ENCODE results near the gene GPR68.
"Not testable (repeated sequence)": the region's sequence is repeated elsewhere in the genome, so short reads cannot be mapped to it uniquely, and the experiment has no call there.

Gene GPR68

DNA sequence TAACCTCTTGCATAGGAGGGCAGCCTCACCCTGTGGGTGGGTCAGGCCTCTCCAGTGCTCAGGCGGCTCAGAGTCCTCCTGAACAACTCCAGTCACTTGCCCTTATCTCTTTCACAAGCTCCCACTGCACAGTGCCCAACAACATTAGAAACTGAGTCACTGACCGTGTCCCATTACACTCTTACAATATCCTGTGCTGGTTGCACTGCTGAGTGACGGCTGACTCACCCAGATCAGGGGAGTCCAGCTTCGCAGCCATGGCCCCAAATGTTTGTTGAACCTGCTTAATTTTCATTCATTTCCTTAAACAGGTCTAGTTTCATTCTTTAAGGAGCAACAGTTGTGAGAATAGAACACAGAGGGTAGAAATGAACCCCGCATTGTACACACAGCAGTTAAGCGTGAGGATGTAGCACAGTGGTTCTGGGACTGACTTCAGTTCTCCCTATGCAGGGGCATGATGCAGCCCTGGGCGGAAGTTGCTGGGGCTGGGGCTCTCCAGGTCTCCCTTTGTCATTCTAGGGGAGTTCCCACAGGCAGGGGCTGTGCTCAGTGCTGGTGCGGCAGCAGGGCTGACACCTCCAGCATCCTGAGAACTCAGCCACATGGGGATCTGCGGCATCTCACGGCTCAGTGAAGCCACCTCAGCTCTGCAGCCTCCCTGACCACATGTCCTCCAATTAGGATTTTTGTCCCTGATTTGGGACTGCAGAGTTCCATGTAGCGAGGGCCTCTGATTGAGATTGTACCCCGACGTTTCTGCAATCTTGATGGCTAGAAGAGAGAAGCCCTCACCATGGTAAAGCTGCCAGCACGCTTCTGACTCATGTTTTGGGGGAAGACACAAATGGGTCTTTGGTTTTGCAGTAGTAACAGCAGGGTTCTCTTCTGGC lies 16.1 kb downstream of the GPR68 start:
- DNase-seq, result peak; percentile 24 to 69 (median 51)

DNA sequence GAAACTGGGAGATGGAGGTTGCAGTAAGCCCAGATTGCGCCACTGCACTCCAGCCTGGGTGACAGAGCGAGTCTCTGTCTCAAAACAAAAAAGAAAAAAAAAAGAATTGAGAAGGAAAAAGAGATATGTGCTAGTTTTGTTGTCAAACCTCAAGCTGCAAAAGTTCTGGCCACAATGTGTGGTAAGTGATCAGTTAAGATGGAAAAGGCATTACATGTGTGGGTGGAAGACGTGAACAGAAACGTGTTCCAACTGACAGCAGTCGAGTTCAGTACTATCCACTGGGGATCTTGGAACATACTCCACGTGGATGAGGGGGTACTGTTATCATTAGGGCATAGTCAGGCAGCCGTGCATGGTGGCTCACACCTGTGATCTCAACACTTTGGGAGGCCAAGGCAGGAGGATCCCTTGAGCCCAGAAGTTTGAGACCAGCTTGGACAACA lies 17.3 kb downstream of the GPR68 start:
- no peak for DNase-seq

DNA sequence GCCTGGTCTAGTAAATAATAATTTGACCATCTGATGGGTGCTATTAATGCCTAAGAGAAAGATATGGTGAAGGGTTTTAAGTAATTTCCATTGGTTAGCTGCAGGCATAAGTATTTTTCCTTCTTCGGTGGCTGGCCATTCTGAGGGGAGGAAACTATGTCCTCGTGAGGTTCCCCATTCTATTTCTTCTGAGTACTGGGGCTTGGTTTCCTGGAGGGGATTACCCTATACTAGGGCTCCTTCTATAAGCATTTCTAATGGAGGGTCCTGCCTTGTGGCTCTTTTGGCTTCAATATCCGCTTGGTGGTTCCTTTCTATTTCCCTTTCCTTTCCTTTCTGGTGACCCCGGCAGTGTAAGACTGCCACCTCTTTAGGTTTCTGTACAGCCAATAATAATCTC lies 18.1 kb downstream of the GPR68 start:
- not testable (repeated sequence) for DNase-seq

DNA sequence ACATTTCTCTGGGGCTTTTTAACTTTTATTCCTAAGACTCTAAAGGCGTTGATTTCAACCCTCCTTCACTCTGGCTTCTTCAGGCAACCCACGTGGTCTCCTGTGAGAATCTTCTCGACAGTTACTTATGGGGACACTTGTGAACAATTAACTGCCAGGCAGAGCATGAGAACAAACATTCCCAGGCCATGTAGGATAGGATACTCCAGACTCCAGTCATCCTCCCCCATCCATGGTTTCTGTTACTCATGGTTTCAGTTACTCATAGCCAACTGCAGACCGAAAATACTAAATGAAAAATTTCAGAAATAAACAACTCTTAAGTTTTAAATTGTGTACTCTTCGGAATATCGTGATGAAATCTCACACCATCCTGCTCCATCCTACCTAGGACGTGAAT lies 19.5 kb downstream of the GPR68 start:
- DNase-seq, result no peak

DNA sequence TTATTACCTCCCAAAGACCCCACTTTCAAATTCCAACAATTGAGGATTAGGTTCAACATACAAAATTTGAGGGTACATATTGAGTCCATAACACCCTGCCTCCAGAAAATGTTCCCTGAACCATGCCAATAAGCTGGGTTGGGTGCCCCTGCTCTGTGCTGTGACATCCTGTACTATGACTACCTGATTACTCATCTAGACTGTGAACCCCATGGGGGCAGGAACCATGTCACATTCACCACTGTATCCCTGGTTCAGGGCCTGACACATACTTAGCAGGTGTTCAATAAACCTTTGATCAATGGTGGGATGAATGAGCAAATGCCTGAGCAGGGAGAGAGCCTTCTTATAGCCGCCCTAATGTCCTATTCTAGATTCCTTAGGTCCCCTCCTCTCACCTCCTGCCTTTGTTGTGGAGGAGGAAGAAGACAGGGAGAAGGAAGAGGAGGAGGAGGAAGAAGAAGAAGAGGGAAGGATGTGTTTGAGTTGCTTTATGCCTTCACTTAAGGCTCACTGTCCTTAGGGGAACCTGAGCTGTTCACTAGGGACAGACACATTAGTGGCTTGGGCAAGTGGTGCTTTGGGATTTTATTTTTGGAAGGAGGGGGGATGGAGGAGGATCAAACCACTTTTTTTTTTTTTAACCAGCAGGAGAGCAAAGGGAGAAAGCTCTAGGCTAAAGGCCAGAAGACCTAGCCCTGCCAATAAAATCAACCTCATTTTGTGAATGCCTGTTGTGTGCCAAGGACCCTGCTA lies 21.3 kb downstream of the GPR68 start:
- no peak for DNase-seq

DNA sequence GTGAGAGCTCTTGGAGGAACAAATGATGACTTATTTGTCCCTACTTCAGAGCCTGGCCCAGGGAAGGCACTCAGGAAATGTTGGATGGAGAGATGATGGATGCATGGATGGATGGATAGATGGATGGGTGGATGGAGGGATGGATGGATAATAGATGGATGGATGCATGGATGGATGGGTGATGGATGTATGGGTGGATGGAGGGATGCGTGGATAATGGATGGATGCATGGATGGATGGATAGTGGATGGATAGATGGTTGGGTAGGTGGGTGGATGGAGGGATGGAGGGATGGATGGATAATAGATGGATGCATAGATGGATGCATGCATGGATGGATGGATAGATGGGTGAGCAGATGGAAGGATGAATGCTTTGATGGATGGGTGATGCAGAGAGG lies 23.2 kb downstream of the GPR68 start:
- no peak for DNase-seq

DNA sequence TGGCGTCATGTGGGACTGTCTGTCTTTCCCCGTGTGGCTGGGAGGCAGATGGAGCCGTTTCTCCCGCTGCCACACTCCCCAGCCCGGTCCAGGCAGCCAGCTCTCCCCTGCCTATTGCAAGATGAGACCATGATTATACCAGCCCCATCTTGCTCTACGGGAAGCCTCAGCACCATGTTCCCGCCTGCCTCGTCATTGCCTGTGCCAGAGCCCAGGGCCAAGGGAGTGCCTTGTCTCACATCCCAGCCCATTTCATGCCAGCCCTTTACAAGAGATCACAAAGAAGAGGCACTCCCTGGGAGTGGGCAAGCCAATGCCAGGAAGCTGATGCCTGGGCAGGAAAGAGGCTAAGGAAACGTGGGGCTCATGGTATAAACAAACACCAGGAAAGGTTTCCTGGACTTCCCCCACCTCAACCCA lies 23.9 kb downstream of the GPR68 start:
- no peak for DNase-seq

DNA sequence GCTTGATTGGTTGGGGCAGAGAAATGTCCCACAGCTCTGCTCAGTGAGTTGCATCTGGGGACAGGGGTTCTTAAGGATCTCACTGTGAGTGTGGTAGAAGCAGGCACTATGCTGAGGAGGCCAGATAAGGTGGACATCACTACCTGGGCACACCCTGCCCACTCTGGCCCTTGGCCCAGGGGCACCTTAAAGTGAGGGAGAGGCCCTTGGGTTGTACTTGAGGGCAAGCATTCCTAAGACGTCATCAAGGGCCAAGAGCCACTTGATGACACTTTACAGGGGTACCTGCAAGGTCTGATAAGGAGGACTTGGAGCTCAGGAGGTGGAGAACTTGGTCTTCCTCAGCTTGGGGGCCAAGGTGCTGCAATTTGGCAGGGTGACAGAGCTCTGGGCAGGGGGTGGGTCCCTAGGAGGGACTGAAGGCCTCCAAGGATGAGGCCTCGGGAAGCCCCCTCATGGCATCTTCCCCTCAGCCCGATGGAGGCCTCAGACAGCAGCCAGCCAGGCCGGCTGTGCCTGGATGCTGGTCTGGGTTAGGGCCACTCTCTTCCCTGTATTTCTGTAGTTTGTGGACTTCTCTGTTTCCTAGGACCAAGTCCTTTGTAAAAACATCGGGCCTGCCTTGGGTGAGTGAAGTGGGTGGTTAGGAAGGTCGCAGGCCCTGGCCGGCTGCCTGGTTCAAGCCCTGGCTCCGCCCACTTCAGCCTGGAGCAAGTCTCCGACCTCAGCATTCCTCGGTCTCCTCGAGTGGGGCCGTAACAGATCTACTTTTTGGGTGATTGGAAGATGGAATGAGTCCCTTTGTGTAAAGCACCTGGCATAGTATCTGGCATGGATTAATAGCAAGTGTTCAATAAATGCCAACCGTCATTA lies 24.8 kb downstream of the GPR68 start:
- no peak for DNase-seq

DNA sequence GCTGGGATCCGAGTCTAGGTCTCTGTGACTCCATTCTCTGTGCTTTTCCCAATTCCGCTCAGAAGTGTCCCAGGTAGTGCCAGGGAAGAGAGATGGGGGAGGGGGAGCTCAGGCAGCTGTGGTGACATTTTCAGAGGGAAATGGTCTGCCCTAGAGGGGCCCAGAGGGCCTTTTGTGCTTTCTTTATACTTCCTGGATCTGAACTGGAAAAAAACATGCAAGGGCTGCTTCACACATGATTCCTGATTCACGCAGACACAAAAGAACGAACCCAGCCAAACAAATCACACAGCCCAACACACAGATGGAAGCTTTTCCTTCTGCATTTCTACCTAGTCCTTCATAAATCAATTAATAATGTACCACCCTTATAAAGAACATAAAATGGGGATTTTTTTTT lies 26.5 kb downstream of the GPR68 start:
- no peak for DNase-seq

DNA sequence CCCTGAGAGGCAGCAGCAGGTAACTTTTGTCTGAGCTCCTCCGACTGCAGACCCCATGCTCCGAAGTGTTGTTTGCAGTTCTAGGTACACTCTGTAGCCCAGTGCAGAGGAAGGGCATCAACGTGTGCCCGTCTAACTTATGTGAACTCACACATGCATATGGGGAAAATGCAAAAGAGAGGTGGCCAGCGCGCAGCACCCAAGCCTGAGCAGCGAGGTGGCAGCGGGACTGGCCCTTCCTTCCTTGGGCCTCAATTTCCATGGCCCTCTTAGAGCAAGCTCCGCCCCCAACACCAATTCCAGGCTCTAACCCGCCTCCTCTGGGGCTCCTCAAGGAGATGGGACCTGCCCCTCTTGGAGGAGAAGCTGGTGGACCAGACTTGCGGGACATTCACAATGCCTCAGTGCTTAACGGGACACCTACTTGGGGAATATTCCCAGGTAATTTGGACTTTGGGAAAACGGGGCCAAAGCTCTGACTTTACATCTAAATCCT lies 27.7 kb downstream of the GPR68 start:
- no peak for DNase-seq

DNA sequence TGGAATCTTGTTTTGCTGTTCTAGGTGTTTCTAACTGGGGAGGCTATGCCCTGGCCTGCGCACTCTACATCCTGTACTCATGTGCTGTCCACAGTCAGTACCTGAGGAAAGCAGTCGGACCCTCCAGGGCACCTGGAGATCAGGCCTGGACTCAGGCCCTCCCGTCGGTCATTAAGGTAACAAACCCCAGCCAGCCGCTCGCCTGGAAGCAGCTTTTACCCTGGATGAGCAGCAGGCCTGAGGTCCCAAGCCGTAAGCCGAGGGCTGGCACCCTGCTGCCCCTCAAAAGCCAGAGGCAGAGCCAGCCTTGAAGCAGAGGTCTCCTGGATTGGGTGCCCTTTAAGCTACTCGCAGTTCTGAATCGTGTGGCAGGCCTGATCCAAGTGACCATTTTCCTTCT lies 29.1 kb downstream of the GPR68 start:
- no peak for DNase-seq

DNA sequence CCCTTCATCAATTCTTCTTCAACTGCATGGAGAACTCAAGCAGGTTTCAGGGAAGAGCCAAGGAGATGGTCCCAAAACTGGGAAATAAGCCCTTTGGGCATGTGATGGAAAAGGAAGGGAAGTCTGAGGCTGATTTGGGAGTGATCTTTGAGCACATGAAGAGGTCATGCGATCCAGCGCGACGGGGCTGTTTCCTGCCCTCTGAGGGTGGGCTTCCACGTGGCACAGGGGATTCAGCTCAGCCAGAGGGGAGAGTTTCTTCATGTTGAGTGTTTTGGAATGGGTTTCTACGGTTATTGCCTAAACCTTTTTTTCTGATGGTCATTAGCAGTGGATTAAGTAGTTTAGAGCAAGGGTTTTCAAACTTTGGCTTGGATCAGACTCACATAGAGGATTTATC lies 30.2 kb downstream of the GPR68 start:
- DNase-seq, result no peak

DNA sequence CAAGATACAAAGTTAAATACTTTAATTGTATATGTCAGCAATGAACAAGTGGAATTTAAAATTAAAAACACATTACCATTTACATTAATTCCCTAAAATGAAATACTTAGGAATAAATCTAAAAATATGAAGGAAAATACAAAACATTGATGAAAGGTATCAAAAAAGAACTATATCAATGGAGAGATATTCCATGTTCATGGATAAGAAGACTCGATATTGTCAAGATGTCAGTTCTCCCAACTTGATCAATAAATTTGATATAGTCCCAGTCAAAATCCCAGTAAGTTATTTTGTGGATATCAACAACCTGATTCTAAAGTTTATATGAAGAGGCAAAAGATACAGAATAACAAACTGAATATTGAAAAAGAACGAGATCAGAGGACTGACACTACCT lies 33.5 kb downstream of the GPR68 start:
- DNase-seq, result no peak

DNA sequence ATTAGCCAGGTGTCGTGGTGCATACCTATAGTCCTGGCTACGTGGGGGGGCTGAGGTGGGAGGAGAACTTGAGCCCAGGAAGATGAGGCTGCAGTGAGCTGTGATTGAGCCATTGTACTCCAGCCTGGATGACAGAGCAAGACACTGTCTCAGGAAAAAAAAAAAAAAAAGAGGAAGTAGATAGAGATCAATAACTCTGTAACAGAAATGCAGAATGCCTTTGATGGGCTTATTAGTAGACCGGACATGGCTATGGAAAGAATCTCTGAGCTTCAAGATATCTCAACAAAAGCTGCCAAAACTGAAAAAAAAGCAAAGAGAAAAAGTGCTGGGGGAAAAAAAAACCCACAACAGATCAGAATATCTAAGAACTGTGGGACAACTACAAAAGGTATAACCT lies 37.5 kb downstream of the GPR68 start:
- no peak for DNase-seq

DNA sequence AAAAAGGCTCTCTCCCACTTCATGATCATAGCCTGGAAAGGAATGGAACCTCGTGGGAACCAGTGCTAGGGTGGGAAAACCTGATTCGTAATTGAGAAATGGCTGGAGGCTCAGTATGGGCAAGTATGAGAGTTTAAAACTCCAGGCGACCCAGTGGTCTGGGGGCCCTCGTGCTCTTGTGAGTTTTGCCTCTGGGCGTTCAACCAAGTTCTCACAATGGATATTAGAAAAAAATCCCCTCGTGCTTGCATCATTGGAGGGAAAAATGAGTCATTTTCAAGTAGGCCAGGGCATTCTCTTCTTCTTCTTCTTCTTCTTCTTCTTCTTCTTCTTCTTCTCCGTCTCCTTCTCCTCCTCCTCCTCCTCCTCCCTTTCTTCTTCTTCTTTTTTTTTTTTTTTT lies 39.0 kb downstream of the GPR68 start:
- DNase-seq, result no peak

DNA sequence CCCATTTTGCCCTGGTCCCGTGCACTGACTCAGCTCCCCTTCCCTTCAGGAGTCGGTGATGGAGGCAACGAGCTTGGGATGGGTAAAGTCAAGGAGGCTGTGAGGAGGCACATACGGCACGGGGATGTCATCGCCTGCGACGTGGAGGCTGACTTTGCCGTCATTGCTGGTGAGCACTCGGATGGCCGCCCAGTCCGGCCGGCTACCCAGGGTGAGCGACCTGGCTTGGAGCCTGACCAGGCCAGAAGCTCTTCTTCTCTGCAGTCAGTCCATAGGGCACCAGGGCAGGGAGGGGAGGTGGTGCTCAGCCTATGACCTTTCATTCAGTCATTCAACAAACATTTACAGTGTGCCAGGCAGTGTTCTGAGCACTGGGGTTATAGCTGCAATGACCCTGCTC lies 39.8 kb downstream of the GPR68 start:
- no peak for DNase-seq

DNA sequence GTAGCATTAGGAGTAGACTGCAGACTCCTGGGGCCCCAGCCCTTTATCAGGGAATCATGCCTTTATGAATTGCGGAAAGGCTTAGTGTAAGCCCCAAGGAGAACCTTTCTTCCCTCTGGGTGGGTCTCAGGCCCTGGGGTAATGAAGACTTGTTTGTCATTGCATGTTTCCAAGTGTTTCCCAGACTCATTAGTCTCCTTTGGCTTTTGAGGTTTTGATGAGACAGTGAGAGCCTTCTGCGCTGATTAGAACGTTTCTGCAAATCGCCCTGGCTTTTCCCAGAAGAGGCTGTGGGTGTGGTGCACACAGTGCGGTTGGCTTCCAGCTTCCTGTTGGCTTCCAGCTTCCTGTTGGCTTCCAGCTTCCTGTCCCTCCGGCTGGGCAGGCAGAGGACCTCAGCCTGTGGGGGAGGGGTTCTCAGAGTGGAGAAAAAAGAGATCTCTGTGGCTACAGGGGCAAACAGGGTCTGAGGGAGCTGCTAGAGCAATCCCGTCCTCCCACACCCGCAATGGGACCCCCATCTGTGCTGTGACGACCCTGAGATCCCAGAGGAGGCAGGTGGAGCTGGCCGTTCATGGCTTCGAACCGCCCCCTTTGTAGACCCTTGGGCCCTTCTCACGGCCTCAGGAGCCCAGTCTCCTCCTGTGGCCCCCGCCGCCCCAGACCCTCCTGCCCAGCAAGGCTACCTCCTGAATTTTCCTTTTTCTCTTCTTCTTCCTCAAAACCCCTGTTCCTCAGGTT lies 42.1 kb downstream of the GPR68 start:
- no peak for DNase-seq

DNA sequence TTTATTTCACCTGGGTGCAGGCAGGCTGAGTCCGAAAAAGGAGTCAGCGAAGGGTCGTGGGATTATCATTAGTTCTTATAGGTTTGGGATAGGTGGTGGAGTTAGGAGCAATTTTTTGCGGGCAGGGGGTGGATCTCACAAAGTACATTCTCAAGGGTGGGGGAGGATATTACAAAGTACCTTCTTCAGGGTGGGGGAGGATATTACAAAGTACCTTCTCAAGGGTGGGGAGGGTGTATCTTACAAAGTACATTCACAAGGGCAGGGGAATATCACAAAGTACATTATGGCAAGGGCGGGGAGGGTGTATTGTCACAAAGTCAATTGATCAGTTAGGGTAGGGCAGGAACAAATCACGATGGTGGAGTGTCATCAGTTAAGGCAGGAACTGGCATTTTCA lies 43.7 kb downstream of the GPR68 start:
- not testable (repeated sequence) for DNase-seq

DNA sequence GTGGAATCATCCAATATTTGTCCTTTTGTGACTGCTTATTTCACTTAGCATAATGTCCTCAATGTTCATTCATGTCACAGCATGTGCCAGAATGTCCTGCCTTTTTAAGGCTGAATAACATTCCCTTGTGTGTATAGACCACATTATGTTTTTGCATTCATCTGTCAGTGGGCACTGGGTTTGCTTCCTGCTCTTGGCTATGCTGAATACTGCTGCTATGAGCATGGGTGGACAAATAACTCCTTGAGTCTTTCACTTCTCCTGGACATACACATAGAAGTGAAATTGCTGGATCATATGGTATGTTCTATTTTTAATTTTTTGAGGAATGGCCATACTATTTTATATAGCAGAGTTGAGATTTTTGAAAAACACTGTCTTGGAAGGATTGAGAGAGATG lies 46.9 kb downstream of the GPR68 start:
- DNase-seq, result no peak

DNA sequence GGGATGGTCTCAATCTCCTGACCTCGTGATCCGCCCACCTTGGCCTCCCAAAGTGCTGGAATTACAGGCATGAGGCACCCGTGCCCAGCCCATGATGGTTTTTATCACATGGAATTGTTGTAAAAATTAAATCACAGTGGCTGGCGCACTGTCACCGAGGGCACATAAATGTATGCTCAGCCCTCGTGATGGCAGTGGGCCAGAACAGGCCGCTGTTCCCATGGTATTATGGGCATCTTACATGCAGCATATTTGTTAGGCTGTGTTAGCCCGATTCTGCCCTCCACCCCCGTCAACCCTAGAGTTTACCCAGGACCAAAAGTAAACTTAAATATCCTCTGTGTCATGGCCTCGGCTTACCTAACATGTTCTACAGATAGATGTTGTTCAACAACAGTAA lies 48.6 kb downstream of the GPR68 start:
- DNase-seq, result no peak

DNA sequence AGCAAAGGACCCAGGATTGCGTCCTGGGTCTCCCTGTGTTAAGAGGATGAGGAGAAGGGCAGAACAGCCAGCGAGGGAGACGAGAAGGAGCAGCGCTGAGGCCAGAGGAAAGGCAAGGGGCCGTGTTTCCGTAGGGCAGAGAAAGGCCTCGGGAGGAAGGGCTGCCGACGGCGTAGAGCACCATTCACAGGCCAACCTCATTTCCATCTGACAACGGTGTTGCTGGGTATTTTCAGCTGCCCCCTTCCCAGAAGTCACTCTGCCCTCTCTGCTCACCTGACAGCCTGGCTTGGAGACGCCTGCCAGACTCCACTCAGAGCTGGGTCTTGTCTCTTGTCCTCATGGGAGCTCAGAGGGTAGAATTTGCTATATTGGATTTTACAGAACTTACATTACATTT lies 51.4 kb downstream of the GPR68 start:
- no peak for DNase-seq

DNA sequence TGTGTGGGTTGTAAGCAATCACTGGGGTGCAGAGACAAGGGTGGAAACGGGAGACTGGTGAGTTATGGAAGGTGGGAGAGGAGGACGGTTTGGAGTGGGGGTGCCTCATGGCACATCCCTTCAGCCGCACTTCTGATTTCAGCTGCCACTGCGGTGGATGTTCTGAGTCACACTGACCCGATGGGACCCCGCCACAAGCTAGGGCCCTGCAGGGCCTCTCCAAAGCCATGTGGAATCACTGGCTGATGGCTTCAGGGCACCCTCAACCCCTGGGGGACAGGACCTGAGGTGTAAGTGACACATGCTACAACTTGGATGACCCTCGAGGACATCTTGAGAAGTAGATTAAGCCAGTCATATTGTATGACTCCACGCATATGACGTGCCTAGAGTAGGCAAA lies 53.7 kb downstream of the GPR68 start:
- no peak for DNase-seq
